Left lung (tissue), 10 donors: Measurements from ENCODE around the gene PHACTR3. TPM values are rescaled to one million over a fixed set of nuclear protein-coding genes. Genes with fewer than 3 reads are reported as not detected.
A peak's percentile ranks its signal among the peaks of the same experiment; 100 is the strongest.

ENCODE experiments used
- ATAC-seq: fragments of 200-7000 bp; cut with Tn5 transposase; one replicate; pipeline ENCODE4 v1.9.1; 2020; ENCODE audit warnings: moderate library complexity
- DNase-seq, 4 donors: peaks; one replicate each; pipeline ENCODE4 v3.0.0-alpha.2; 2013 to 2020
- H3K27ac ChIP-seq, 2 donors: fragments of 200-600 bp; sonication (generic) in 1 of 2; one replicate each; pipeline versions ENCODE4 v1.5.0 to v1.8.0; 2020 to 2021
- H3K27me3 ChIP-seq, 2 donors: fragments of 200-600 bp; sonication (generic) in 1 of 2; one replicate each; pipeline versions ENCODE4 v1.5.0 to v1.8.0; 2020 to 2021
- H3K36me3 ChIP-seq, 2 donors: fragments of 200-600 bp; sonication (generic) in 1 of 2; one replicate each; pipeline versions ENCODE4 v1.5.0 to v1.8.0; 2020 to 2021
- H3K4me1 ChIP-seq, 2 donors: fragments of 200-600 bp; one replicate each; pipeline ENCODE4 v1.8.0; 2021
- H3K4me3 ChIP-seq, 2 donors: fragments of 200-600 bp; sonication (generic) in 1 of 2; one replicate each; pipeline versions ENCODE4 v1.5.0 to v1.8.0; 2020 to 2021; ENCODE audit warnings: mild to moderate bottlenecking in 1 of 2
- H3K9me3 ChIP-seq, 2 donors: fragments of 200-600 bp; sonication (generic) in 1 of 2; one replicate each; pipeline versions ENCODE4 v1.5.0 to v1.8.0; 2020 to 2021
- CTCF ChIP-seq, 2 donors: fragments of 200-600 bp; sonication (generic) in 1 of 2; IDR thresholded peaks; one replicate each; pipeline versions ENCODE4 v1.5.0 to v1.8.0; 2021; ENCODE audit warnings: antibody characterized with exemption in 2 of 2
- intact Hi-C, 2 donors: fragments of 100-400 bp; cut with DNase I; formaldehyde crosslinking; loops; one replicate each; pipeline versions ENCODE4 v1.11.2 to v1.14.2; 2022
- polyA plus RNA-seq, 6 donors: library from polyadenylated mRNA; unstranded; fragments of 120-200 nt; gene quantifications; one replicate each; pipeline ENCODE4 v1.2.1, GENCODE V29; 2013; ENCODE audit not compliant: insufficient read length in 6 of 6
- total RNA-seq, 2 donors: library from RNA; stranded (reverse); fragmentation: NEBNext Ultra II Directional; extraction: Animal tissue kit (Norgen Biotek cat#: 25700); gene quantifications; one replicate each; pipeline ENCODE4 v1.2.1, GENCODE V29; 2021
- donor health status: DM: no; HTN: yes; CAD: no.
- donor health status: DM: no; HTN: no; CAD: no.

PHACTR3 gene
- total and polyA plus RNA-seq, 8 donors, result 3.5 to 14.5 (median 4.4) TPM

DNA sequence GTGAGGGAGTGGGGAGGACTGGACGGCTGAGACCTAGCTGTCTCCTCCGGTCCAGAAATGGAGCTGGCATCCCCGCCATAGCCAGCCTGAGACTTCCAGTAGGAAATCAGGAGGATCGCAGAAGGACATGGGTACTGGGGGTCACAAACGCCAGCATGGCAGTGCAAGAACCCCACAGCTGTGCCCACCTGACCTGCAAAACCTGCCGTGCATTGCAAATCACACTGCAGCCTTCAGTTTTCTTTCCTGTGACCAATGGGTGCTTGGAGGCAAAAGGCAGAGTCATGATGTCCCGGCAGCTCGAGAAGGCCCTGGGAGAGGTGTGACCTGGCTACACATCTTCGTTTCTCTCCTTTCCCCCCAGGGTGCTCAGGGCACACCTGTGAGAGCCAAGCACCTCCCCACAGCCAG, 23.3 kb upstream of the PHACTR3 start:
- intact Hi-C loops, result no loop called here
- Histone ChIP-seq H3K4me1 (no peaks in the 10 kb centered on the region), H3K36me3 (no peaks in the 10 kb centered on the region), H3K4me3 (no peak overlapping the region), H3K27ac (no peak overlapping the region), H3K27me3 (peaks cover 18 to 74% of the 10 kb centered on the region in 2 donors), H3K9me3 (no peaks in the 10 kb centered on the region)
- ATAC-seq (no peak), DNase-seq (no peak)
- no peak for TF ChIP-seq CTCF (IDR thresholded peaks at IDR 0.05)

DNA sequence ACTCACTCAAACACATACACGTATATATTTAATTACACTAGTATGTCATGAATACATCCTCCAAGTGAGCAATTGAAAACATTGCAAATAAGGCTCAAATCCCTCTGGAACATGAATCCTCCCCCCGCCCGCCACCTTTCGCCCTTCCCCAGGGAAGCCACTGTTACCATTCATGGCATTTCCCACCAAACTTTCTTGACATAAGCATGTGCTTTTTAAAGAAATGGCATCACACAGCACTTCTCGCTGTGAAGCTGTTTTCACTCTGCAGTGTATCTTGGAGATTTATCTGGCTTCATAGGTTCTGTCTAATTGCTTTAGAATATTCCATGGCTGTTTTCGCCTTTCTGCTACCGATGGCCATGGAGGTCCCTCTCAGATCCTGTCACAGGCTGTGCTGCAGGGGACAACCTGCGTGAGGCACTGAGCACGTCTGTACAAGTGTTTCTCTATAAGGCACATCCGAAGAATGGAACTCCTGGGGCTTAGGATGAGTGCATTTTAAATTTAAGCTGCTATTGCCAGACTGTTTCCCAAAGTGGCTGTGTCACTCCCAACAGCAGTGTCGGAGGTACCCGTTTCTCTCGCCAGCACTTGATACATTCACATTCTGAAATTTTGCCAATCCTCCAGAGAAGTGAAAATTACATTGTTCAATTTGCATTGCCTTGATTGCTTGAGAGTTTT, 22.2 kb upstream of the PHACTR3 start:
- Histone ChIP-seq H3K9me3 (no peaks in the 10 kb centered on the region), H3K4me3 (no peak overlapping the region), H3K27me3 (peaks cover 8 to 74% of the 10 kb centered on the region in 2 donors), H3K36me3 (no peaks in the 10 kb centered on the region), H3K4me1 (no peaks in the 10 kb centered on the region), H3K27ac (no peak overlapping the region)
- no peak for ATAC-seq
- intact Hi-C loops, result no loop called here
- TF ChIP-seq CTCF (IDR thresholded peaks at IDR 0.05), result no peak
- DNase-seq, result no peak

GRCh38 chr20:59583428-59584277, 20.7 kb upstream of the PHACTR3 start:
- no peaks in the 10 kb centered on the region for H3K9me3 ChIP-seq
- H3K4me1 ChIP-seq, result no peaks in the 10 kb centered on the region

GRCh38 chr20:59584278-59584925, 19.9 kb upstream of the PHACTR3 start:
- Histone ChIP-seq H3K4me1 (no peaks in the 10 kb centered on the region), H3K27ac (no peak overlapping the region), H3K36me3 (no peaks in the 10 kb centered on the region), H3K4me3 (no peak overlapping the region), H3K9me3 (no peaks in the 10 kb centered on the region), H3K27me3 (peaks cover 0 to 57% of the 10 kb centered on the region in 2 donors)
- ATAC-seq (no peak), DNase-seq (no peak)
- intact Hi-C loops, result no loop called here
- TF ChIP-seq CTCF (IDR thresholded peaks at IDR 0.05), result no peak

More at GRCh38 chr20:59583428-59584277, 20.7 kb upstream of the PHACTR3 start:
- DNase-seq (peak in 2 of 4 donors; percentile 59 to 74), ATAC-seq (peak; percentile 14)
- TF ChIP-seq CTCF (IDR thresholded peaks at IDR 0.05), result no peak
- H3K4me3 ChIP-seq, result no peak overlapping the region
- no peak overlapping the region for H3K27ac ChIP-seq
- H3K36me3 ChIP-seq, result no peaks in the 10 kb centered on the region
- peaks cover under 1 to 65% of the 10 kb centered on the region in 2 donors for H3K27me3 ChIP-seq
- intact Hi-C loops, result no loop called here
